Stimulated activated CD8-positive, alpha-beta memory T cell treated with anti-CD3 and anti-CD28 coated beads, Interleukin-12 subunit alpha, Interleukin-12 subunit beta, amount 100 ng/mL, for 4 hours (primary cell): ENCODE results near the gene HNRNPF.
"Not testable (repeated sequence)": the region's sequence is repeated elsewhere in the genome, so short reads cannot be mapped to it uniquely, and the experiment has no call there.

Experiments used
- DNase-seq: peaks from one replicate; pipeline ENCODE4 v3.0.0-alpha.2; 2020; ENCODE audit warnings: low read depth

The HNRNPF gene

GRCh38 chr10:43408710-43409384 lies at the start of gene HNRNPF:
Gene HNRNPF, minus strand, starts transcription at chr10:43409186. Its CDS starts 21,302 bp downstream, at chr10:43387884.
- DNase-seq, result peak; percentile 94

GRCh38 chr10:43458227-43458626 lies 49.2 kb upstream of the HNRNPF start:
- no peak for DNase-seq

GRCh38 chr10:43456561-43456960 lies 47.6 kb upstream of the HNRNPF start:
- not testable (repeated sequence) for DNase-seq

GRCh38 chr10:43454025-43454424 lies 45.0 kb upstream of the HNRNPF start:
- DNase-seq, result not testable (repeated sequence)

GRCh38 chr10:43453266-43453831 lies 44.4 kb upstream of the HNRNPF start:
- DNase-seq, result no peak

- no peak for DNase-seq
Observed at GRCh38 chr10:43452356-43452914, 43.4 kb upstream of the HNRNPF start.

GRCh38 chr10:43448742-43449141 lies 39.8 kb upstream of the HNRNPF start:
- DNase-seq, result no peak

GRCh38 chr10:43446219-43447017 lies 37.4 kb upstream of the HNRNPF start:
- not testable (repeated sequence) for DNase-seq

- no peak for DNase-seq
Observed at GRCh38 chr10:43444897-43445466, 36.0 kb upstream of the HNRNPF start.

- no peak for DNase-seq
Observed at GRCh38 chr10:43444323-43444722, 35.3 kb upstream of the HNRNPF start.

- DNase-seq, result no peak
Observed at GRCh38 chr10:43440463-43441134, 31.6 kb upstream of the HNRNPF start.

- DNase-seq, result no peak
Observed at GRCh38 chr10:43437141-43437870, 28.3 kb upstream of the HNRNPF start.

GRCh38 chr10:43436291-43437140 lies 27.5 kb upstream of the HNRNPF start, which contains the start of gene ZNF487:
Gene ZNF487, plus strand, starts transcription at chr10:43437111. Its CDS starts 38,703 bp downstream, at chr10:43475814.
- DNase-seq, result peak; percentile 80

GRCh38 chr10:43430926-43431663 lies 22.1 kb upstream of the HNRNPF start:
- DNase-seq, result no peak

- no peak for DNase-seq
Observed at GRCh38 chr10:43427166-43427825, 18.3 kb upstream of the HNRNPF start.

- not testable (repeated sequence) for DNase-seq
Observed at GRCh38 chr10:43426476-43426875, 17.5 kb upstream of the HNRNPF start.

- no peak for DNase-seq
Observed at GRCh38 chr10:43424416-43424815, 15.4 kb upstream of the HNRNPF start.

GRCh38 chr10:43421944-43422343 lies 13.0 kb upstream of the HNRNPF start:
- not testable (repeated sequence) for DNase-seq

- no peak for DNase-seq
Observed at GRCh38 chr10:43421519-43421918, 12.5 kb upstream of the HNRNPF start.
